Fibroblast of skin of scalp (primary cell): ENCODE data around the gene HOXC12.

Source experiments
- DNase-seq: peaks from one replicate; pipeline ENCODE4 v3.0.0-alpha.2; 2013

Gene HOXC12

GRCh38 chr12:53973236-53974042 is 18.7 kb downstream of the HOXC12 start:
- DNase-seq: no peak

GRCh38 chr12:53974084-53975063 is 19.7 kb downstream of the HOXC12 start, which contains the start of gene HOTAIR:
HOTAIR (minus strand) TSS chr12:53974954.
- DNase-seq: no peak

DNA sequence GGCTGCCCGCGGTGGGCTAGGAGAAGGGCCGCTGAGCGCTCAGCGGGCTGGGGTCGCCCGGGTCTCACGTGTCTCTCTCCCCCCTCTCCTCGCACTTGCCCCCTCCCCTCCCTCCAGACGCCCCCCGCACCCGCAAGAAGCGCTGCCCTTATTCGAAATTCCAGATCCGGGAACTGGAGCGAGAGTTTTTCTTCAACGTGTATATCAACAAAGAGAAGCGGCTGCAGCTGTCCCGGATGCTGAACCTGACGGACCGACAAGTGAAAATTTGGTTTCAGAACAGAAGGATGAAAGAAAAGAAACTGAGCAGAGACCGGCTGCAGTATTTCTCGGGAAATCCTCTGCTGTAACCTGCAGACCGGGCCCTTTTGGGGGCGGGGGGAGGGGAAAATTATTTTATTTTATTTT is 20.4 kb downstream of the HOXC12 start:
- no peak for DNase-seq

DNA sequence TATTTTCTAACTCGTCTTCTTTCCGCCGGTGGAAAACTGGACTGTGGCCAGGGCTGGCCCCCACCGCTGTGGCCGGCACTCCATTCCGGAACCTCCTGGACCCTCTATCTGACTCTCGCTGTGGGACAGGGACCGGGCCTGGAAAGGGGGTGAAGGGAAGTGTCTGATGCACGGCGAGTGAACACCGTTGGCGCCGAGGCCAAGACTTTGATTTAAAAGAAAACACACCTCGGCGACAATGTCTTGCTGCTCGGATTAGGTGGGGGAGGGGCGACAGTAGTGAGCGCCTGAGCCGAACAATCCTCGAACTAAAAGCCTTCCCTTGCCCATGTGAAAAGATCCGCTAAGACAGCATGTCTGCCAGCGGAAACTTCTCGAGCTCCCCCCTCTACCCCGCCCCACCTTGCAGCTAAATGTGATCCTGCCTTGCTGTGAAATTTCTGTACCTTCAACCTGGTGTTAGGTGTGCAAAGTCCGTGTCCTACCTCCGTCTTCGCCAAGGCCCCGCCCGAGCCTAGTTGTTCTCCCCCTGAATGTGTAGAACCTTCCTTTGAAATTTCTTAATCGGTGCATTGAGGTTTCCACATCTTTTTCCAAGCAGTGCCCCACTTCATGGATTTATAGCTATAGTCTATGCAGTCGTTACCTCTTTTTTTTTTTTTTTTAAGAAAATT is 20.9 kb downstream of the HOXC12 start:
- no peak for DNase-seq

GRCh38 chr12:53976172-53976822 is 21.6 kb downstream of the HOXC12 start:
- DNase-seq: no peak

DNA sequence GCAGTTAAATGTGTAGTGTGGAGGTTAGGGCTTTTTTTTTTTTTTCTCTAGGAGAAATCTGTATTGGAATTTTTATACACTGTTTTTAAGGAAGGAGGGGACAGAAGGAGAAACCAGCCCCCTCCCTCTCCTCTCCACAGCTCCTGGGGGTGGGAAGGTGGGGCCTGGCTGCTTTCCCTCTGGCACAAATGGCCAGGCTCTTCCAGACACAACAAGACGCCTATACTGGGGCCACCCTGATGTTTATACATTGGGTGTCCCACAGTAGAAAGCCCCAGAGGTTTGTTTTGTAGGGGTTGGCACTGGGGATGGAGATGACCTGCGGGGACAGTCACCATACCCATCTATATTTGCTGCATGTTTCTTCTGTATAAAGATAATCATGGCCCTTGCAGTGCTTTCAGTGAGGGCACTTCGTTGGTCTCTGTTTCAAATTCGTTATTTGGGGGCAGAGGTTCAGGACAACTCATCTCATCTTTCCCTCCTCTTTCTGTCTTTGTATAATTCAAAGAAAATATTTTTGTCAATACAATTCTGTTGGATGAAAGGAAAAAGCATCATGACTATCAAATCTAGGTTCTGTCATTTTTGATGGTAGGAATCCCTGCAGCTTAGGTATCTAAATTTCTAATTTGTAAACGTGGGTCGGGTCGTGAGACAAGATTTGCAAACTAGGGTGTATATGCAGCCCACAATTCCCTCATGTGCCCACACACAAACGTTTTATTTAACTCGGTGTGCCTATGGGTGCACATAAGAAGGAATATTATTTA is 22.3 kb downstream of the HOXC12 start:
- DNase-seq: no peak

DNA sequence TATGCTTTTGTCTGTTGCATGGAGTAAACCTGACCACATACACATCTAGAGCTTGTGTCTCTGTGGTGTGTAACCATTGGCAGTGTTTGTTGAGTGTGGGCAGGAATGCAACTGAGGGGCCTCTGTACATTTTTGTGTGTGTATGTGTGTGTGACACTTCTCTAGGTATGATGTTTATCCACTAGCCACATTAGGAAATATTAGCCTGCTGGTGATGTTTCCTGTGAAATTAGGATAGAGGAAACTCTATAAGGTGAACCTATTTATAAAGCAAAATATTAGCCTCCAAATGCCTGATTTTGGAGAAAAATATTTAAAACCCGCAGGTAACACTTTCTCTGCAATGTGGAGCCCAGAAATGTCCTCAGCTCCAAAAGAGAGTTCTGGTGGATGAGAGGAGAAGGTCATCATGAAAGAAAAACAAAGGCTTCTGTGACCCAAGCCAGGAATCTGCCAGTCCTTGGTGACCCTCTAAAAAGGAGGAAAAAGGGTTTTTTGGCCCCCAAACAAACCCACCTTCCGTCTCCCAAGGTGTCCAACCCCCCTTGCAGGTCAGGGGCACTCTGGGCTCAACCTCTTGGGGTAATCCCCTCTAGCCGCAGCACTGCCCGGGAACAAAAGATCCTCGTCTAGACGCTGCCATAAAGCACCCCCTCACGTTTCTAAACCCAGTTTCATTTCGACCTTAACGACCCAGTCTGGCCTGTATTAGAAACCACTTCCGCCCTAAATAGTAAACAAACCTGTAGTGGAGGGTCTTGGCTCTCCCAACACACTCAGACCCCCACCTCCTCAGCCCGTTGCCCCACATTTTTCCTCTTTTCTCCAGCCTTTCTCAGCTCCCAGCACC is 23.1 kb downstream of the HOXC12 start:
- DNase-seq: no peak

DNA sequence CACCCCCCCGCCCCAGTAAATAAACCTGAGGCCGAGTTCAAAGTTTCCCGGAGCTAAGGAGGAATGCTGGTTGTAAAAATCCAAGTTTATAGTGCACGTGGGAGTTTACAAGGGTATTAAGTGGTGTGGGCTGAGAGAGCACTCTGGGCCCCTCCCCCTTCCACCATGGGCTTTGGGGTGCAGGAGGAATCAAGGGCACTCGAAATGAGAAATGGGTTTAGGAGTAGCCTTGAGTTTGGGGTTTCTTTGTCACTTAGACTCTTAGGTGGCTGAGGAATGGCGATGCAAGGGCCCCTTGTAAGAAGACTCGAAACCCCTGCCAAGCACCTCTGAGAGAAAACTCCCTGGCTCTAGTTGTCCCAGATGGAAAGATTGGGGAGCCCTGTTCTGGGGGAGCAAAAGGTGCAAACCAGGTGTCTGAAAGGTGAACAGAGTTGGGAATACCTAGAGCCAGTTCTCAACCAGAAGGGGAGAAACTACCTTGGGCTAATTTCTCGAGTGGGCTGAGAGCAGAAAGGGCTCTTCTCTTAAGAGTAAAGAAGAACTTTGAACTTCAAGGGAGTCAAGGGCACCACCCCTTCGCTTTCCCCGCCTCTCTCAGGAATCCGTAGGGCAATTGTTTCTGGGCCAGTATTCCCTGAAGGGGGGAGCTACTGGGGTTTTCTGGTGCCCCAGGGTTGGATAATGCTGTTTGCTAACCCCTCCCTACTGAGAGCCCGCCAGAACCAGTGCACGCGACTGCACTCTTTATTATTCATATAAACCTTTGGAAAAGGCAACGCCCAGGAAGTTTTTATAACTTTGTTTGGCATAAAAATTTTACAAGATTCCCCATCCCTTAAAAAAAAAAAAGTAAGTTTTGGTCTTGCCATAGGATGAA is 24.0 kb downstream of the HOXC12 start:
- DNase-seq: no peak

GRCh38 chr12:53980104-53980801 is 25.6 kb downstream of the HOXC12 start:
- no peak for DNase-seq

DNA sequence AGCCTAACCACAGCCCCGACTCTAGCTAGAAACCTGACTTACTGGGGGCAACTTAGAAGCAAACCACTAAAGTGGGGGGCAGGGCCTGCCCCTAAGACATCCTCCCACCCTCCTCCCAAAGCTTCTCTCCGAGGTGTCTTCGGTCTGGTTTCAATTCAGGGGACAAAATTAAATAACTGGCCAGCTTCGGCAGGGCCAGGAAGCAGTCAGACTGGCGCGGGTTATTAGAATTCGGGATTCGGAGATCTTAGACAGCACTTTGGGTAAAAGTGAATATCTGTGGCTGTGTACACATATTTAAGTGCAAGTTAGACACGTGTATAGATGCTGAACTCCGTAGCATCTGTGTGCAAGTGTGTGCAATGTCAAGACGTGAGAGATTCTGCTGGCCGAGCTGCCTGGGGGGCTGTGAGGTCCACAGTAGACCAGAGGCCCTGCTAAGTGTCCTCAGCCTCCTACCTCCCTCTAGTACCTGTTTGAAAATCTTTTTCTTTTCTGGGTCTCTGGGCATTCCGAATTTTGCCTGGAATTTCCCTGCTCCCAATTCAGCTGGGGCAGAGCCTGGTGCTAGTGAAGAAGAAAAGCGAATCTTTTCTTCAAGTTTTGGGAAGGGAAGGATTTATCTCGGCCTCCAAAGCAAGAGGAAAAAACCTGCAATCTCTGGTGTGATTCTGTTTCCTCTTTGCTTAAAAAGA is 26.2 kb downstream of the HOXC12 start:
- no peak for DNase-seq

DNA sequence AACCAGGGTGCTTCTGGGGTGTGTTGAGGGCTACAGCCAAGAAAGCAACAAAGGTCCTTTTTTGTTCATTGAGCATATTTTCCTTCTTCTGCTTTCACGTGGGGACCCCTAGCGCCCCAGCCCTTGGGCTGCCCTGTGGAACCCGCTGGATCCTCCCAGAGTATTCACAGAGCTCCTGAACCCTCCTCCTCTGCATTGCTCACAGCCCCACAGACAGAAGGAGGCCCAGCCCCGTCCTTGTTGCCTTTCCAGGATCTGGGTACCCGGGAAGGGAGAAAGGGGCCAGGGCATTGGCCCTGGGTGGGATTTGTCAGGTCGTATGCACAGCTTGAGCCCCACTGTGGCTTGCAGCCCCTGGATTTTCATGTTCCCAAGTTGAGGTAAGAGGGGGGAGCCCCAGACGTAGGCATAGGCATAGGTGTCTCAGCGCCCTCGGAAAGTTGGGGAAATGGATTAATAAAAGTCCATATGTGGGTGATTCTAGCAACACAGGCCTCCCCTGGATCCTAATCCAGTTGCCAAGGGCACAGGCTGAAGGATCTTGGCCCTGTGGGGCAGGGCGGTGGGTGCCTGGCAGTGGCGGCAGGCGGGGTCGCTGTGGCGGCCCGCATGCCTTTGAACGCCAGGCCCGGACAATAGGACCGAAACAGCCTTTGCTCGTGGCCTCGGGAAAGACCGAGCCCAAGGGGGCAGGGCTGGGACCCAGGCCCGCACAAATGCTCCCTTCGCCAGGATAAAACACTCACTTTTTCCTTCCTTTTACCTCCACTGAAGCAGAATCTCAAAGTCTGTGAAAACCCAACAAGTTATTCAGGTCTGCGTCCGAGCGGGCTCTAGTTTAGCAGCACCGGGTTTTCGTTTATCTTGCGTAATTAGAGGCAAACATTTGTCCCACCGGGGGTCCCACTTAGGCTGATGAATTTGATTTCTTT is 27.2 kb downstream of the HOXC12 start:
- DNase-seq: no peak

GRCh38 chr12:53982648-53983567 is 28.2 kb downstream of the HOXC12 start:
- no peak for DNase-seq

- DNase-seq: no peak
Observed at GRCh38 chr12:53983568-53983949, 28.9 kb downstream of the HOXC12 start.

DNA sequence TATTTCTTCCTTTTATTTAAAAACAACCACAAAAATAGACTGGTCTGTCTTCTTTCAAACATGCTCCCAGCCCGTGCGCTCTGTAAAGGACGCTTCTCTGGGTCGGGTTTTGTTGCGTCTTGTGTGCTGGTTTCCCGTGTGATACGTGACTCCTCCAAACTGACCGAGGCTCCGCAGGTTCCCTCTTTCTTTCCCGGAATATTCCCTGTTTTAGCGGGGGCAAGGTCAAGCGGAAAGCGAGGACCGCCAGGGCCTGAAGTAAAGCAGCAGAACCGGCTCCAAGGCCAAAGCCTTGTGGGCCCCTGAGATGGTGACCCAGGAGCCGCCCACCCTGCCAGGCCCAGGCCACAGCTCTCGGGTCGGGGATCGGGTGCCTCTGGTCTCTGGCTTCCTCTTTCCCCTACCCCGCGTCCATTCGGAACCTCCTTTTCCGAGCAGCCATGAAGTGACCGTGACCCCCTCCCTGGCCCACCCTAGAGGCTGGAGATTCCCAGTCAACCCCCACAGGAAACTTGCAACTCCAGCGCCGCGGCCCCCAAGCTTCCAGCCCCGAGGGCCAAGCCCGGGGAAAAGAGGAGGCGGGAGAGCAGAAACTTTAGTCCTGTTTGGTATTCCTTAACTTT is 29.4 kb downstream of the HOXC12 start:
- no peak for DNase-seq

DNA sequence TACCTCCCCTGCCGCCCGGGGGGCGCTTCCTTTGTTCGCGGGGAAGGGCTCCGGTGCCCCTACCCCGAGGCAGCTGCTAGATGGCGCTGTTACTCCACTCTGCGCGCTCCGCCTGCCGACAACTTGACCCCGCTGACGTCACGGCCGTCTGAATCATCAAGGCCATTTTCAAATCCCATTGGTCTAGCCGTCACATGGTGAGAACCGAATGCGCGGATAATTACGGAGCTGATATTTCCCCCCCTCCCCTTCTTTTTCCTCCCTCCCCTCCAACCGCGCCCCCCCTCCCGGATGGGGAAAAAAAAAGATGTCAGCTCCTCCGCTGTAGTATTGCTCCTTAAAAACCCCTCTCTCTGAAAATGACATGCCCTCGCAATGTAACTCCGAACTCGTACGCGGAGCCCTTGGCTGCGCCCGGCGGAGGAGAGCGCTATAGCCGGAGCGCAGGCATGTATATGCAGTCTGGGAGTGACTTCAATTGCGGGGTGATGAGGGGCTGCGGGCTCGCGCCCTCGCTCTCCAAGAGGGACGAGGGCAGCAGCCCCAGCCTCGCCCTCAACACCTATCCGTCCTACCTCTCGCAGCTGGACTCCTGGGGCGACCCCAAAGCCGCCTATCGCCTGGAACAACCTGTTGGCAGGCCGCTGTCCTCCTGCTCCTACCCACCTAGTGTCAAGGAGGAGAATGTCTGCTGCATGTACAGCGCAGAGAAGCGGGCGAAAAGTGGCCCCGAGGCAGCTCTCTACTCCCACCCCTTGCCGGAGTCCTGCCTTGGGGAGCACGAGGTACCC is 30.4 kb downstream of the HOXC12 start, which contains the start of gene HOXC10:
TSS of gene HOXC10 (plus strand) at position 246 of the 791 bp plus-strand sequence. CDS start at position 360, 114 bp downstream.
- DNase-seq: peak; percentile 78
